GM21390 (cell line): ENCODE measurements around the gene HMGN3.
A peak's percentile ranks its signal among the peaks of the same experiment; 100 is the strongest.

Source experiments
- ATAC-seq: cut with Tn5 transposase; IDR thresholded peaks from one replicate; pipeline ENCODE4 v1.9.1; 2021; ENCODE audit not compliant: unreplicated experiment

Gene HMGN3

GRCh38 chr6:79233611-79234149 is 802 bp downstream of the HMGN3 start:
- ATAC-seq = peak; percentile 68

GRCh38 chr6:79232696-79233462 is 1.6 kb downstream of the HMGN3 start:
- no peak for ATAC-seq

GRCh38 chr6:79231666-79232065 is 2.8 kb downstream of the HMGN3 start:
- no peak for ATAC-seq

- no peak for ATAC-seq
Measured at GRCh38 chr6:79231101-79231500, 3.4 kb downstream of the HMGN3 start.

GRCh38 chr6:79230149-79230548 is 4.3 kb downstream of the HMGN3 start:
- no peak for ATAC-seq

- no peak for ATAC-seq
Measured at GRCh38 chr6:79227445-79227844, 7.0 kb downstream of the HMGN3 start.

GRCh38 chr6:79226660-79227059 is 7.8 kb downstream of the HMGN3 start:
- no peak for ATAC-seq

GRCh38 chr6:79225717-79226599 is 8.5 kb downstream of the HMGN3 start:
- no peak for ATAC-seq

- ATAC-seq = no peak
Measured at GRCh38 chr6:79223611-79224404, 10.7 kb downstream of the HMGN3 start.

- ATAC-seq = no peak
Measured at GRCh38 chr6:79215213-79215824, 19.2 kb downstream of the HMGN3 start.

GRCh38 chr6:79212859-79213258 is 21.6 kb downstream of the HMGN3 start:
- ATAC-seq = no peak

GRCh38 chr6:79208816-79209215 is 25.7 kb downstream of the HMGN3 start:
- ATAC-seq = no peak

GRCh38 chr6:79203753-79204253 is 30.7 kb downstream of the HMGN3 start:
- no peak for ATAC-seq

GRCh38 chr6:79202556-79202955 is 31.9 kb downstream of the HMGN3 start:
- no peak for ATAC-seq

- ATAC-seq = no peak
Measured at GRCh38 chr6:79201983-79202382, 32.5 kb downstream of the HMGN3 start.

GRCh38 chr6:79201143-79201542 is 33.3 kb downstream of the HMGN3 start:
- no peak for ATAC-seq

- ATAC-seq = no peak
Measured at GRCh38 chr6:79196912-79197311, 37.6 kb downstream of the HMGN3 start.

- no peak for ATAC-seq
Measured at GRCh38 chr6:79193971-79194370, 40.5 kb downstream of the HMGN3 start.

GRCh38 chr6:79189760-79190350 is 44.6 kb downstream of the HMGN3 start:
- ATAC-seq = no peak

- no peak for ATAC-seq
Measured at GRCh38 chr6:79188885-79189480, 45.5 kb downstream of the HMGN3 start.
